Uterus (tissue), 2 donors: ENCODE data around the gene SKAP1.

Experiments used
- CTCF ChIP-seq, 4 experiments: fragments of 200-600 bp in 2 of 4; fragments of 450-650 bp in 2 of 4; sonication (generic) in 2 of 4; IDR thresholded peaks; one replicate each; pipeline ENCODE4 v1.5.1; 2016 to 2019; ENCODE audit warnings: antibody characterized with exemption in 4 of 4, mild to moderate bottlenecking in 2 of 4, moderate library complexity in 1 of 4
- POLR2A ChIP-seq, 2 donors: fragments of 450-650 bp; IDR thresholded peaks; one replicate each; pipeline ENCODE4 v1.6.1; 2016; ENCODE audit warnings: antibody characterized with exemption in 2 of 2, mild to moderate bottlenecking in 1 of 2, moderate library complexity in 1 of 2

- no peak for TF ChIP-seq CTCF (IDR thresholded peaks at IDR 0.05)
- TF ChIP-seq POLR2A (IDR thresholded peaks at IDR 0.05), result no peak
Measured at GRCh38 chr17:48181653-48182052, 248.4 kb downstream of the SKAP1 start.
